ACC112 (cell line): ENCODE results near the gene CCR3.

Experiments
- H2AFZ ChIP-seq: fragments of 200-600 bp; sonication (generic); one replicate; pipeline ENCODE4 v1.6.0; 2017; ENCODE audit warnings: antibody characterized with exemption, low read length; ENCODE audit not compliant: unreplicated experiment
- H3K27ac ChIP-seq: fragments of 200-600 bp; sonication (generic); 2 replicates; pipeline ENCODE4 v1.5.1; 2014; ENCODE audit warnings: low read depth, mild to moderate bottlenecking, antibody characterized with exemption, low read length, moderate library complexity
- H3K27me3 ChIP-seq: fragments of 200-600 bp; sonication (generic); 2 replicates; pipeline ENCODE4 v1.6.1; 2014; ENCODE audit warnings: mild to moderate bottlenecking, antibody characterized with exemption, low read length, moderate library complexity, mixed read lengths; ENCODE audit not compliant: insufficient read depth
- H3K36me3 ChIP-seq: fragments of 200-600 bp; sonication (generic); 2 replicates; pipeline ENCODE4 v1.6.1; 2016; ENCODE audit warnings: mild to moderate bottlenecking, antibody characterized with exemption, low read length, moderate library complexity, mixed read lengths; ENCODE audit not compliant: insufficient read depth
- H3K4me1 ChIP-seq: fragments of 200-600 bp; sonication (generic); one replicate; pipeline ENCODE4 v1.6.1; 2016; ENCODE audit warnings: low read length, mixed read lengths; ENCODE audit not compliant: insufficient read depth, unreplicated experiment, control insufficient read depth
- H3K4me3 ChIP-seq: fragments of 200-600 bp; sonication (generic); 2 replicates; pipeline ENCODE4 v1.5.1; 2014; ENCODE audit warnings: mild to moderate bottlenecking, low read depth, low read length
- H3K79me2 ChIP-seq: fragments of 200-600 bp; sonication (generic); one replicate; pipeline ENCODE4 v1.6.0; 2016; ENCODE audit warnings: low read length; ENCODE audit not compliant: control insufficient read depth, unreplicated experiment, insufficient read depth

Gene CCR3

GRCh38 chr3:46221391-46221790 is 20.9 kb upstream of the CCR3 start:
- Histone ChIP-seq H3K79me2 (no peaks in the 10 kb centered on the region), H3K27ac (no peak overlapping the region), H3K27me3 (peaks cover 88% of the 10 kb centered on the region), H3K4me3 (no peak overlapping the region), H3K36me3 (no peaks in the 10 kb centered on the region), H3K4me1 (peaks cover 2% of the 10 kb centered on the region), H2AFZ (no peak overlapping the region)

GRCh38 chr3:46221938-46222337 is 20.3 kb upstream of the CCR3 start:
- Histone ChIP-seq H3K27ac (no peak overlapping the region), H3K36me3 (no peaks in the 10 kb centered on the region), H2AFZ (no peak overlapping the region), H3K79me2 (no peaks in the 10 kb centered on the region), H3K27me3 (peaks cover 84% of the 10 kb centered on the region), H3K4me3 (no peak overlapping the region), H3K4me1 (peaks cover 2% of the 10 kb centered on the region)

GRCh38 chr3:46222435-46223161 is 19.7 kb upstream of the CCR3 start:
- Histone ChIP-seq H3K79me2 (no peaks in the 10 kb centered on the region), H3K4me3 (no peak overlapping the region), H3K4me1 (peaks cover 2% of the 10 kb centered on the region), H3K27ac (no peak overlapping the region), H3K27me3 (peaks cover 83% of the 10 kb centered on the region), H3K36me3 (no peaks in the 10 kb centered on the region), H2AFZ (no peak overlapping the region)

- Histone ChIP-seq H3K36me3 (no peaks in the 10 kb centered on the region), H3K27ac (no peak overlapping the region), H3K4me3 (no peak overlapping the region), H3K4me1 (peaks cover 13% of the 10 kb centered on the region), H3K27me3 (peaks cover 80% of the 10 kb centered on the region), H2AFZ (no peak overlapping the region), H3K79me2 (no peaks in the 10 kb centered on the region)
Observed at GRCh38 chr3:46228260-46229242, 13.7 kb upstream of the CCR3 start.

GRCh38 chr3:46231323-46231722 is 10.9 kb upstream of the CCR3 start:
- H3K36me3 ChIP-seq = no peaks in the 10 kb centered on the region

GRCh38 chr3:46233194-46233593 is 9.1 kb upstream of the CCR3 start:
- Histone ChIP-seq H3K4me3 (no peak overlapping the region), H3K27ac (no peak overlapping the region), H3K79me2 (no peaks in the 10 kb centered on the region), H3K36me3 (no peaks in the 10 kb centered on the region), H2AFZ (no peak overlapping the region), H3K27me3 (peaks cover 94% of the 10 kb centered on the region), H3K4me1 (peaks cover 7% of the 10 kb centered on the region)

More at GRCh38 chr3:46231323-46231722, 10.9 kb upstream of the CCR3 start:
- no peak overlapping the region for H3K27ac ChIP-seq
- no peak overlapping the region for H2AFZ ChIP-seq
- no peak overlapping the region for H3K4me3 ChIP-seq
- peaks cover 10% of the 10 kb centered on the region for H3K4me1 ChIP-seq
- no peaks in the 10 kb centered on the region for H3K79me2 ChIP-seq
- H3K27me3 ChIP-seq = peaks cover 86% of the 10 kb centered on the region

- H3K36me3 ChIP-seq = no peaks in the 10 kb centered on the region
- no peak overlapping the region for H3K27ac ChIP-seq
- no peaks in the 10 kb centered on the region for H3K4me1 ChIP-seq
- H3K79me2 ChIP-seq = no peaks in the 10 kb centered on the region
- H3K4me3 ChIP-seq = no peak overlapping the region
- no peak overlapping the region for H2AFZ ChIP-seq
- peaks cover 95% of the 10 kb centered on the region for H3K27me3 ChIP-seq
Observed at GRCh38 chr3:46235425-46235824, 6.8 kb upstream of the CCR3 start.

GRCh38 chr3:46236294-46237054 is 5.8 kb upstream of the CCR3 start:
- Histone ChIP-seq H3K4me3 (no peak overlapping the region), H3K79me2 (no peaks in the 10 kb centered on the region), H3K27ac (no peak overlapping the region), H3K4me1 (no peaks in the 10 kb centered on the region), H2AFZ (no peak overlapping the region), H3K27me3 (peaks cover 96% of the 10 kb centered on the region), H3K36me3 (no peaks in the 10 kb centered on the region)

- no peak overlapping the region for H2AFZ ChIP-seq
- no peaks in the 10 kb centered on the region for H3K79me2 ChIP-seq
- no peak overlapping the region for H3K4me3 ChIP-seq
- H3K36me3 ChIP-seq = no peaks in the 10 kb centered on the region
- H3K4me1 ChIP-seq = peaks cover 1% of the 10 kb centered on the region
- peaks cover 83% of the 10 kb centered on the region for H3K27me3 ChIP-seq
- no peak overlapping the region for H3K27ac ChIP-seq
Observed at GRCh38 chr3:46238386-46238785, 3.9 kb upstream of the CCR3 start.

- Histone ChIP-seq H3K4me3 (no peak overlapping the region), H3K27me3 (peaks cover 73% of the 10 kb centered on the region), H2AFZ (no peak overlapping the region), H3K79me2 (no peaks in the 10 kb centered on the region), H3K36me3 (no peaks in the 10 kb centered on the region), H3K27ac (no peak overlapping the region), H3K4me1 (peaks cover 3% of the 10 kb centered on the region)
Observed at GRCh38 chr3:46239301-46239938, 2.8 kb upstream of the CCR3 start.
